ENCODE data around the gene HIGD1C. TPM values are rescaled to one million over a fixed set of nuclear protein-coding genes. Genes with fewer than 3 reads are reported as not detected.
A peak's percentile ranks its signal among the peaks of the same experiment; 100 is the strongest.

HIGD1C gene
- total RNA-seq, 1 donor from 2014 or later = not detected

GRCh38 chr12:50922820-50923219 is 29.5 kb upstream of the HIGD1C start:
- H3K79me2 ChIP-seq (ENCODE audit: insufficient read depth, low read length) = no peaks in the 10 kb centered on the region
- H3K27me3 ChIP-seq (ENCODE audit: insufficient read depth, low read length) = peaks cover 2% of the 10 kb centered on the region
- Mint-ChIP-seq H3K4me1 (ENCODE audit: low read depth, unreplicated experiment) (peaks cover 10% of the 10 kb centered on the region), H3K4me3 (ENCODE audit: unreplicated experiment) (no peak overlapping the region), H3K9me3 (ENCODE audit: unreplicated experiment) (peaks cover 8% of the 10 kb centered on the region), H3K36me3 (ENCODE audit: low read depth, unreplicated experiment) (no peaks in the 10 kb centered on the region), H3K27me3 (ENCODE audit: low read depth, unreplicated experiment) (no peaks in the 10 kb centered on the region), H3K27ac (ENCODE audit: unreplicated experiment) (no peak overlapping the region)
- no peak for DNase-seq (ENCODE audit: low read depth)
- no peak for TF ChIP-seq EZH2 (IDR thresholded peaks at IDR 0.05; ENCODE audit: insufficient read depth, low read length)
- no peak for TF ChIP-seq CTCF (IDR thresholded peaks at IDR 0.05; ENCODE audit: insufficient read depth, low read depth, low read length)
- no peak overlapping the region for H2AFZ ChIP-seq (ENCODE audit: low read depth, low read length)
- H3K4me2 ChIP-seq (ENCODE audit: low read length) = no peak overlapping the region
- no peak for FAIRE-seq
- no peak overlapping the region for H3K4me3 ChIP-seq (ENCODE audit: insufficient read depth, low read depth, low read length)
- no peaks in the 10 kb centered on the region for H3K9me3 ChIP-seq (ENCODE audit: insufficient read depth, low read depth, low read length)
- H3K4me1 ChIP-seq (ENCODE audit: insufficient read depth, low read length) = peaks cover 13% of the 10 kb centered on the region
- no peak overlapping the region for H3K27ac ChIP-seq (ENCODE audit: low read depth, low read length)
- no peak overlapping the region for H3K9ac ChIP-seq (ENCODE audit: low read length)
- H3K36me3 ChIP-seq (ENCODE audit: insufficient read depth, low read length) = no peaks in the 10 kb centered on the region
- H4K20me1 ChIP-seq (ENCODE audit: insufficient read depth, low read length) = no peaks in the 10 kb centered on the region

- no peaks in the 10 kb centered on the region for H3K79me2 ChIP-seq (ENCODE audit: insufficient read depth, low read length)
- H3K36me3 ChIP-seq (ENCODE audit: insufficient read depth, low read length) = no peaks in the 10 kb centered on the region
- no peak for TF ChIP-seq EZH2 (IDR thresholded peaks at IDR 0.05; ENCODE audit: insufficient read depth, low read length)
- TF ChIP-seq CTCF (IDR thresholded peaks at IDR 0.05; ENCODE audit: insufficient read depth, low read depth, low read length) = no peak
- H3K27ac ChIP-seq (ENCODE audit: low read depth, low read length) = no peak overlapping the region
- no peak for DNase-seq (ENCODE audit: low read depth)
- peak overlapping the region; percentile 59 for H3K4me3 ChIP-seq (ENCODE audit: insufficient read depth, low read depth, low read length)
- no peaks in the 10 kb centered on the region for H4K20me1 ChIP-seq (ENCODE audit: insufficient read depth, low read length)
- H3K4me1 ChIP-seq (ENCODE audit: insufficient read depth, low read length) = peaks cover 13% of the 10 kb centered on the region
- H3K9me3 ChIP-seq (ENCODE audit: insufficient read depth, low read depth, low read length) = no peaks in the 10 kb centered on the region
- peak overlapping the region; percentile 77 for H2AFZ ChIP-seq (ENCODE audit: low read depth, low read length)
- Mint-ChIP-seq H3K9me3 (ENCODE audit: unreplicated experiment) (peaks cover 2% of the 10 kb centered on the region), H3K36me3 (ENCODE audit: low read depth, unreplicated experiment) (no peaks in the 10 kb centered on the region), H3K4me1 (ENCODE audit: low read depth, unreplicated experiment) (peaks cover 10% of the 10 kb centered on the region), H3K4me3 (ENCODE audit: unreplicated experiment) (no peak overlapping the region), H3K27me3 (ENCODE audit: low read depth, unreplicated experiment) (no peaks in the 10 kb centered on the region), H3K27ac (ENCODE audit: unreplicated experiment) (peak overlapping the region; percentile 20)
- peak overlapping the region; percentile 63 for H3K9ac ChIP-seq (ENCODE audit: low read length)
- FAIRE-seq = no peak
- peak overlapping the region; percentile 82 for H3K4me2 ChIP-seq (ENCODE audit: low read length)
- H3K27me3 ChIP-seq (ENCODE audit: insufficient read depth, low read length) = peaks cover 2% of the 10 kb centered on the region
Observed at GRCh38 chr12:50923361-50924130, 28.8 kb upstream of the HIGD1C start.

GRCh38 chr12:50924131-50924438 is 28.3 kb upstream of the HIGD1C start:
- peaks cover 13% of the 10 kb centered on the region for H3K4me1 ChIP-seq (ENCODE audit: insufficient read depth, low read length)
- no peaks in the 10 kb centered on the region for H4K20me1 ChIP-seq (ENCODE audit: insufficient read depth, low read length)
- DNase-seq (ENCODE audit: low read depth) = peak; percentile 17
- no peaks in the 10 kb centered on the region for H3K36me3 ChIP-seq (ENCODE audit: insufficient read depth, low read length)
- H3K79me2 ChIP-seq (ENCODE audit: insufficient read depth, low read length) = no peaks in the 10 kb centered on the region
- Mint-ChIP-seq H3K27ac (ENCODE audit: unreplicated experiment) (peak overlapping the region; percentile 20), H3K36me3 (ENCODE audit: low read depth, unreplicated experiment) (no peaks in the 10 kb centered on the region), H3K4me1 (ENCODE audit: low read depth, unreplicated experiment) (peaks cover 10% of the 10 kb centered on the region), H3K9me3 (ENCODE audit: unreplicated experiment) (no peaks in the 10 kb centered on the region), H3K27me3 (ENCODE audit: low read depth, unreplicated experiment) (no peaks in the 10 kb centered on the region), H3K4me3 (ENCODE audit: unreplicated experiment) (peak overlapping the region; percentile 20)
- H3K9ac ChIP-seq (ENCODE audit: low read length) = peak overlapping the region; percentile 63
- peak overlapping the region; percentile 59 for H3K4me3 ChIP-seq (ENCODE audit: insufficient read depth, low read depth, low read length)
- TF ChIP-seq CTCF (IDR thresholded peaks at IDR 0.05; ENCODE audit: insufficient read depth, low read depth, low read length) (no peak), EZH2 (IDR thresholded peaks at IDR 0.05; ENCODE audit: insufficient read depth, low read length) (no peak)
- no peaks in the 10 kb centered on the region for H3K9me3 ChIP-seq (ENCODE audit: insufficient read depth, low read depth, low read length)
- H3K27me3 ChIP-seq (ENCODE audit: insufficient read depth, low read length) = peaks cover 2% of the 10 kb centered on the region
- H2AFZ ChIP-seq (ENCODE audit: low read depth, low read length) = peak overlapping the region; percentile 77
- H3K27ac ChIP-seq (ENCODE audit: low read depth, low read length) = no peak overlapping the region
- H3K4me2 ChIP-seq (ENCODE audit: low read length) = peak overlapping the region; percentile 82
- FAIRE-seq = no peak
